ENCODE results near the gene IL23R.
"Not testable (repeated sequence)": the region's sequence is repeated elsewhere in the genome, so short reads cannot be mapped to it uniquely, and the experiment has no call there.

The IL23R gene

GRCh38 chr1:67200755-67201154 lies 34.5 kb downstream of the IL23R start:
- DNase-seq, result no peak

DNA sequence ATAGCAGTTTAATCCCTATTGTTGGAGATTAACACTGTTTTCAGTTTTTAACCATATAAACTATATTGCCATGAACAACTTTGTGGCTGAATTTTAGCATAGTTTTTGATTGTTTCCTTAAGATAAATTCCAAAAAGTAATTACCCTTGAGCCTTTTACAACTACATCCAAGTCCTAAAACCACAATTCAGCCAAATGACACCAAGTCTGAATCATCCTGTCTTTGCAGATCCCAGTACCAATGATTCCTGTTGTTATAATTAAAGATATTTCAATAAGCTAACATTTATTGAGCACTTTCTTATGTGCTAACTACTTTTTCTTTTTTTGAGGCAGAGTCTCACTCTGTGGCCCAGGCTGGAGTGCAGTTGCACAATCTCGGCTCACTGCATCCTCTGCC lies 35.6 kb downstream of the IL23R start:
- DNase-seq, result no peak

GRCh38 chr1:67204298-67204980 lies 38.2 kb downstream of the IL23R start:
- no peak for DNase-seq

GRCh38 chr1:67207398-67207797 lies 41.1 kb downstream of the IL23R start:
- not testable (repeated sequence) for DNase-seq

DNA sequence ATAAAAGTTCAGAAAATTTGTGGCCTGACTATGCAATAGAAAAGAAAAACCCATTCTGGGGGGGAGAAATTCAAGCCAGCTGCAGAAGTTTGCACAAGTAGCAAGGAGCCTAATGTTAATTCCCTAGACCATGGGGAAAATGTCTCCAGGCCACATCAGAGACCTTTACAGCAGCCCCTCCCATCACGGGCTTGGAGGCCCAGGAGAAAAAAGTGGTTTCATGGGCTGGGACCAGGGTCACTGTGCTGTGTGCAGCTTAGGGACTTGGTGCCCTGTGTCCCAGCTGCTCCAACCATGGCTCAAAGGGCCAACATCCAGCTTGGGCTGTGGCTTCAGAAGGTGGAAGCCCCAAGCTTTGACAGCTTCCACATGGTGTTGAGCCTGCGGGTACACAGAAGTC lies 42.0 kb downstream of the IL23R start:
- DNase-seq, result no peak

DNA sequence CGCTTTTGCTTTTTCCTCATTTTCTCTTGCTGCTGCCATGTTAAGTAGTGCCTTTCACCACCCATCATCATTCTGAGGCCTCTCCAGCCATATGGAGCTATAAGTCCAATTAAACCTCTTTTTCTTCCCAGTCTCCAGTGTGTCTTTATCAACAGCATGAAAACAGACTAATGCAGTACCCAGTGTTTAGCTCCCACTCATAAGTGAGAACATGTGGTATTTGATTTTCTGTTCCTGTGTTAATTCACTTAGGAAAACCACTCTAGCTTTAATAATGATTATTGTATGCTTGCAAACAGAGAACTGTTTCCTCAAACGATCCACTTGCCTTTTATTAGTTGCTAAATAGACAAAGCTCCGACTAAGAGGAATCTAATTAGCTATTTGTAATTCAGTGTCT lies 43.3 kb downstream of the IL23R start:
- no peak for DNase-seq

GRCh38 chr1:67211589-67212563 lies 45.6 kb downstream of the IL23R start:
- peak; percentile 38 for DNase-seq

DNA sequence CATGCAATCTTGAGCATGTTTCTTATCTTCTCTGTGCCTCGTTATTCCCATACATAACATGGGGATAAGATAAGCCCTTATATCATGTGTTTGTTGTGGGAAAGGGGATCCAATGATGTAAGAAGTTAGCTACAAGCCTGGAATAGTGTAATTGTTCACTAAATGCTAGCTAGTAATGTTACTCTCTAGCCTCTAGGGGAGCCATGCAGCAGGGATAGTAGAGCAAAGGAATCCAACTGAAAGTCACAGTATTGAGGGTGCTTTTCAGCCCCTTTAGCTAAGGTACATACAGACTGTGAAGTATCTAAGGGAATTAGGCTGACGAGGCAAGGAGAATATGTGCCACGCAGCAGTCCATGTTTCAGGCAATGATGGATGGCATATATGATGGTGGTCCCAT lies 46.9 kb downstream of the IL23R start:
- no peak for DNase-seq

- no peak for DNase-seq
Measured at GRCh38 chr1:67213948-67214347, 47.7 kb downstream of the IL23R start.

GRCh38 chr1:67214420-67215174 lies 48.3 kb downstream of the IL23R start:
- DNase-seq, result peak; percentile 28

DNA sequence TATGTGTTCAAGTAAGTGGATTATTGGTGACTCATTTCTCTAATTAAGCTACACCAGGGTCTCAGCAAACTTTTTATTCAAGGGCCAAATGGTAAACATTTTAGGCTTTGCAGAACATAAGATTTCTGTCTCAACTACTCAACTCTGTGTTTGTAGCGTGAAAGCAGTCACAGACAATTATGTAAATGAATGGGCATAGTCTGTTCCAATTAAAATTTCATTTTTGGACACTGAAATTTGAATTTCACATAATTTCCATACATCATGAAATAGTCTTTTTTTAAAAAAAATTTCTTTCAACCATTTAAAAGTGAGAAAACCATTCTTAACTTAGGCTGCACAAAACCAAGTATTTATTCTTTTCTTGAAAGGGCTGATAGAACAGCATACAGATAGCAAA lies 50.1 kb downstream of the IL23R start:
- no peak for DNase-seq

DNA sequence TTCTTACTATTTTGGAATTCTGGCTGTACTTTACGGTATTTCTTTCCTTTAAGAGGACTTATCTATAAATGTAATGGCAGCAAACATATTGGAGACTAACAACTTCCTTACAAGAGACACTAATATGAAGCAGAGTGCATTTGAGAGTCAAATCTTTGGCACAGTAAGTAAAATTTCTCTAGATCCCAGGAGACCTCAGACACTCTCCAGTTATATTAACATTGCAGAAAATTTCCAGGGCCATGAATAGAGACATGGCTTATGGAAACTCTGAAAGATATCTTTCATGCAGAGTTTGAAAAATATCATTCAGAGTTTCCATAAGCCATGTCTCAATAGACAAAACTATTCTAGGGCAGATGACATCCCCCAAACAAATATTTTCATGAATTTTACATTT lies 51.2 kb downstream of the IL23R start:
- no peak for DNase-seq

- DNase-seq, result no peak
Measured at GRCh38 chr1:67217938-67218337, 51.7 kb downstream of the IL23R start.

DNA sequence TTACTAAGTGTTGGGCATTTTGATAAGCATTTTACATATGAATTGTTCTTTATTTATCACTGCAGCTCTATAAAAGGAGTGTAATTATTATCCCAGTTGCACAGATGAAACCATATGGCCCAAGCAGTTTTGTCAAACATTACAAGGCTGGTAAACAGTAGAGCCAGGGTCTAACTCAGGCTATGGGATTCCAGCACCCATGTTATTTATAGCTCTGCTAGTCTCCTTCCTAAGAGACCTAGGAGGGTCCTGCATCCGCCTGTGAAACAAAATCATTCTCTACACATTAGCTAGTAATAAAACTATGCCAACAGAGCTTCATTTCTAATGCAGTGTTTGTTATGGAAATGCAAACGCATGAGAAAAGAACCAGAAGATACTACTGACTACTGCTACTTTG lies 58.6 kb downstream of the IL23R start:
- no peak for DNase-seq

DNA sequence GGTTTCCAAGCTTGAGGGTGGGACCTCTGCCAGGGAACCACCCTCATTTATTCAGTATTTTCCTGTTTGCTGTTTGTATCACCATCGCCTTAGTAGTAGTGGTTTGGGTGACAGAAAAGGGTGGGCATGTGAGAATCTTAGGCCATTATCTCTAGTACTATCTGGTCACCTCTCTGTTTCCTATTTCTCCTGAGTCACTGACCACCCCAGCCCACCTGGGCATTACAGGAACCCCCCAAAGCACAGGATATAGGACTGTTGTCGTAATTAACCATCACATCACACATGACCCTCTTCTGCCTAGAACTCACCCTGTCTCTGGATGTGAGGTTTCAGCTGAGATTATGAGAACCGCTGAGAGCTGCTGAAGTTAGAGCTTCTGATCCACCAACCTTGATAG lies 60.4 kb downstream of the IL23R start:
- no peak for DNase-seq

- no peak for DNase-seq
Measured at GRCh38 chr1:67227196-67227595, 60.9 kb downstream of the IL23R start.

GRCh38 chr1:67228791-67229190 lies 62.5 kb downstream of the IL23R start:
- DNase-seq, result no peak

DNA sequence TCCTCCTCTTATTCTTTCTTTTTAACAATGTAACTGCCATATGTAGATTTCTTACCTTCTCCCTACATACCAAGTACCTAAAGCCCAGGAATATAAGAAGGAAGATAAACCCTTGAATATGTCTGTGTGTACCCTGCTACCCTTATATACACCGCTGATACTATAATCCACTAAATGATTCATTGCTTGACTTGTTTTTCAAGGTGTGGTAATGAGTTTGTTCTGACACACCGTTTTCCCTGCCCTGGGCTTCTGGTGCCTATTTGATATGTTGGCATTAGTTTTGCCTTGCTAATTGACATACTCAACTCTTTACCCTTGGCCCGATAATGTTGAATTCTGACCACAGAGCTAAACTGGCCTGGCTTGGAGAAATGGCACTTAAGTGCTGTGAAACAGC lies 64.3 kb downstream of the IL23R start:
- no peak for DNase-seq

DNA sequence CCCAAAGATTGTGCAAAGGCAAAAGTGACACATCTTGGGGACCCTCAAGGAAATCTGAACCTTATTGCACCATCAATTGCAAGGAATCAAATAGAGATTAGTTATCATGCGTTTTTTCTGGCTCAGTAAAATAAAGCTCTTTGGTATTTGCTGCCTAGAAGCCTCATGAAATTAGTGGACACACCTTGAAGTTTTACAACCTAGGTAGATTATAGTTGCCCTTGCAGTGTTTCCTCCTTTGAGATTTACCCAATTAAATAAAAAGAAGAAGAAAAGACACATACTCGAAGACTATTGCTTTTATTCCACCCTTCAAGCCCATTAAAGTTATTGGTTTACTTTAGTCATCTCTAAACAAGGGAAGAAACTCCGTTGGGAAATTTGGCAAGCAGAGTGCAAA lies 70.0 kb downstream of the IL23R start:
- DNase-seq, result no peak

- no peak for DNase-seq
Measured at GRCh38 chr1:67239738-67240137, 73.5 kb downstream of the IL23R start.

DNA sequence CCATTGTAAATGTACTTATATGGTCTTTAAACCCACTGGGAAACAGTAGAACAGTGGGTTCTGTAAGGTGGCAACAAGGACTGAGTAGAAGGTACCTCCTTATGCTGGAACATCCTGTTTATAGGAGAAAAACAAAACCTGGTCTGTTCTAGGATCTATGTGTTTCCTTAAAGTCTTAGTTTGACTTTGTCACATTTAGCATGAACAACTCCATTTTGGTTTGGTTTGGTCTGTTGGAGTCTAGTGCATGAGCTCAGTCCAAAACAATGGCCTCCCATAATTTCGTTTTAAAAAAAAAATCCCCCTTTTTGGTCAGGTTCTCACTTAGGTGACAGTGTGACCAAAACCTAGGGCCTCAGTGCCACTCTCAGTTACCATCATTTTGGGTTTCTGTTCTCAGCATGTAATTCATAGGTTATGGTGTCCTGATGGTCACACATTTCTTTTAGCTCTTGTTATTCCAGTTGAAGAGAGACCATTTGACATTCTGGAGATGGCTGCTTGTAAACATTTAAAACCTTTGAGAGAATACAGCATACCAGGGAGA lies 75.0 kb downstream of the IL23R start:
- DNase-seq, result no peak

GRCh38 chr1:67242016-67242415 lies 75.8 kb downstream of the IL23R start:
- no peak for DNase-seq

DNA sequence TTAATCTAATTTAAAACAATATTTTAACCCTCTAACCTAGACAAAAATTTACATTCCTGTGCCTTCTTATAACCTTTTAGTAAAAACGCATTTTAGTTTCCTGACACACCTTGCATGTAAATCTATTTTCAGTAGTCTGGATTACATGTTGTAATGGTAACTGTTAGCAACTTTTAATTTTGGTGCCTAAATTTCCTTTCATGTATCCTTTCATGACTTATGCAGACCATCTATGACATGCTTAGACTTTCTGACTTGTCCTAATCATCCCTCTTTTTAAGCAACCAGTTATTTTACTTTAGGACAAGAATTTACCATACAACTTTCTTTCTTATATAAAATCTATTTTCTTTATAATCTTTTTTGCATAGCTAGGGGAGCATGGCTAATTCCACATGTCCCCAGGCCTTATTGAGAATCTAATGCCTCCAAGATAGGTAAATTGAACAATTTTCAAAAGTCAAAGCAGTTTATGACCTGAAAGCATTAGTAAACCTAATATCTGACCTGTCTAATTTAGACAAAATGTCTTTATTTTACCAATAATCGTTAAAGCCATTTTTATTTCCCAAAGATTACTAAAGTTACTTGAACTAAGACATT lies 83.9 kb downstream of the IL23R start:
- DNase-seq, result no peak
